HepG2 (cell line): Measurements from ENCODE around the gene C19orf85. TPM values are rescaled to one million over a fixed set of nuclear protein-coding genes. Genes with fewer than 3 reads are reported as not detected.

ENCODE experiments used
- ATAC-seq: fragments of 200-7000 bp; cut with Tn5 transposase; 3 replicates; pipeline ENCODE4 v1.9.1; 2020; ENCODE audit warnings: mild to moderate bottlenecking, moderate library complexity
- BruUV-seq: library from RNA; stranded (reverse); fragments of 400-500 nt; replicated peaks from 2 replicates; lab custom pipeline; 2021; lab: Mats Ljungman, UMichigan
- CTCF ChIA-PET: fragments of 300-600 bp; formaldehyde crosslinking; extraction: SDS; loops from one replicate; lab custom pipeline; 2021; ENCODE audit warnings: low total read pairs, inconsistent platforms, low intra/inter-chr PET ratio; lab: Yijun Ruan, JAX
- POLR2A ChIA-PET: fragments of 350-600 bp; sonication (Branson Sonifier 250); formaldehyde crosslinking; loops from one replicate; lab custom pipeline; 2020; ENCODE audit warnings: antibody characterized with exemption, inconsistent platforms; lab: Yijun Ruan, JAX
- DNase-seq: peaks from one replicate; pipeline ENCODE4 v3.0.0-alpha.2; 2015; ENCODE audit warnings: low spot score
- FAIRE-seq: peaks from 3 replicates; lab custom pipeline; 2011; peaks lifted over from hg19 to GRCh38; lab: Jason Lieb, UNC
- H2AFZ ChIP-seq: one replicate; pipeline ENCODE4 v1.6.1; 2011; ENCODE audit warnings: low read length, inconsistent platforms
- H3K27ac ChIP-seq: fragments of 300-600 bp; 3 replicates; pipeline ENCODE4 v1.8.0; 2011; ENCODE audit warnings: mixed run types, mild to moderate bottlenecking, mixed read lengths, low read length, inconsistent platforms; ENCODE audit not compliant: insufficient read depth; ENCODE audit errors: extremely low read length
- H3K27me3 ChIP-seq, 2 experiments: fragments of 200-600 bp in 1 of 2; 2 replicates in 1 of 2; 3 replicates in 1 of 2; pipeline versions ENCODE4 v1.6.0 to v1.8.0; 2011; ENCODE audit warnings: low read length in 2 of 2, mild to moderate bottlenecking in 2 of 2, moderate library complexity in 2 of 2, inconsistent platforms in 1 of 2; ENCODE audit not compliant: insufficient read depth in 2 of 2, control insufficient read depth in 1 of 2
- H3K36me3 ChIP-seq, 2 experiments: fragments of 200-600 bp in 1 of 2; replicated peaks in 1 of 2; 2 replicates in 1 of 2; 3 replicates in 1 of 2; pipeline versions ENCODE4 v1.5.1 to v1.8.0; 2011; ENCODE audit warnings: low read length in 2 of 2, inconsistent platforms in 1 of 2; ENCODE audit not compliant: insufficient read depth in 2 of 2, control insufficient read depth in 1 of 2
- H3K4me1 ChIP-seq: 2 replicates; pipeline ENCODE4 v1.5.1; 2012; ENCODE audit warnings: low read length, inconsistent platforms; ENCODE audit not compliant: insufficient read depth
- H3K4me2 ChIP-seq: 2 replicates; pipeline ENCODE4 v1.6.0; 2011; ENCODE audit warnings: low read depth, low read length, inconsistent platforms
- H3K4me3 ChIP-seq, 3 experiments: fragments of 200-600 bp in 1 of 3; sonication (generic), shearing (Covaris generic) in 1 of 3; replicated peaks in 1 of 3; 2 replicates each; pipeline ENCODE4 v1.5.1; 2011 to 2016; ENCODE audit warnings: low read length in 3 of 3, inconsistent platforms in 2 of 3, low read depth in 2 of 3, mild to moderate bottlenecking in 2 of 3, control low read depth in 1 of 3, mixed read lengths in 1 of 3; ENCODE audit not compliant: insufficient read depth in 1 of 3
- H3K79me2 ChIP-seq: one replicate; pipeline ENCODE4 v1.6.1; 2011; ENCODE audit warnings: low read length, inconsistent platforms; ENCODE audit not compliant: insufficient read depth
- H3K9ac ChIP-seq: 2 replicates; pipeline ENCODE4 v1.6.0; 2011; ENCODE audit warnings: mild to moderate bottlenecking, low read depth, low read length, inconsistent platforms; ENCODE audit not compliant: insufficient read depth
- H3K9me3 ChIP-seq: 2 replicates; pipeline ENCODE4 v1.5.1; 2012; ENCODE audit warnings: mild to moderate bottlenecking, low read length
- H4K20me1 ChIP-seq: 2 replicates; pipeline ENCODE4 v1.6.0; 2011; ENCODE audit warnings: inconsistent platforms, mild to moderate bottlenecking, low read length, moderate library complexity; ENCODE audit not compliant: insufficient read depth
- AKAP8 ChIP-seq: sonication (generic); formaldehyde crosslinking; IDR thresholded peaks from 2 replicates; pipeline ENCODE4 v1.5.1; 2020; ENCODE audit warnings: mild to moderate bottlenecking, missing genetic modification reagents
- DRAP1 ChIP-seq: IDR thresholded peaks from 2 replicates; pipeline ENCODE4 v1.6.1; 2016; ENCODE audit warnings: missing genetic modification reagents, missing compliant biosample characterization
- MED8 ChIP-seq: sonication (generic); formaldehyde crosslinking; IDR thresholded peaks from 2 replicates; pipeline ENCODE4 v1.8.1; 2023; ENCODE audit warnings: mild to moderate bottlenecking, missing genetic modification reagents; ENCODE audit not compliant: insufficient replicate concordance
- ZNF121 ChIP-seq: sonication (generic); formaldehyde crosslinking; IDR thresholded peaks from 2 replicates; pipeline ENCODE4 v1.5.0; 2020; ENCODE audit warnings: mild to moderate bottlenecking, missing genetic modification reagents
- ZNF558 ChIP-seq: sonication (generic); formaldehyde crosslinking; IDR thresholded peaks from 2 replicates; pipeline ENCODE4 v1.9.0; 2022; ENCODE audit warnings: mild to moderate bottlenecking, missing genetic modification reagents, borderline replicate concordance
- ZNF678 ChIP-seq: sonication (generic); formaldehyde crosslinking; IDR thresholded peaks from 2 replicates; pipeline ENCODE4 v1.4.0; 2020; ENCODE audit warnings: mild to moderate bottlenecking, missing genetic modification reagents
- WGBS: methylation state at CpG from one replicate; pipeline ENCODE4 v1.1.6; 2017; ENCODE audit warnings: low lambda C conversion rate; 5-methylcytosine and 5-hydroxymethylcytosine counted together
- in situ Hi-C: cut with HindIII; loops from 2 replicates; pipeline ENCODE4 v1.10.0; 2017; ENCODE audit warnings: low pct_unique_long_range_greater_than_20kb; ENCODE audit not compliant: extremely low pct_ligation_motif_present
- intact Hi-C: fragments of 100-400 bp; cut with micrococcal nuclease; formaldehyde crosslinking; loops from one replicate; pipeline ENCODE4 v1.10.0; 2022; ENCODE audit not compliant: unreplicated experiment
- polyA plus RNA-seq, 8 experiments: library from polyadenylated mRNA; depleted of rRNA in 3 of 8; stranded (reverse) in 7 of 8; unstranded in 1 of 8; fragments of >200 nt; fragmentation: Illumina TruSeq in 4 of 8; extraction: Trizol in 4 of 8; gene quantifications; 2 replicates each; pipeline versions ENCODE4 v1.2.1 to v1.2.3, GENCODE V29; 2011 to 2016; ENCODE audit warnings: low read depth in 4 of 8, missing spikeins in 1 of 8, mixed read lengths in 1 of 8; ENCODE audit not compliant: insufficient read depth in 1 of 8
- total RNA-seq, 5 experiments: library from RNA; depleted of rRNA; stranded (reverse); fragments of >200 nt; fragmentation: Illumina TruSeq; extraction: Trizol; gene quantifications; 2 replicates each; pipeline ENCODE4 v1.2.3, GENCODE V29; 2016; ENCODE audit warnings: low read depth in 1 of 5
- TF ChIP-seq, protein P1 (sequence below): sonication (generic); formaldehyde crosslinking; conservative IDR thresholded peaks from 2 replicates; pipeline ENCODE4 v1.4.0; 2020; ENCODE audit warnings: missing genetic modification reagents

The C19orf85 gene
- total and polyA plus RNA-seq, 2 of the 13 experiments (the other 11 are each of a cell fraction or from before 2014, with no cell fraction given): not detected

- no peak for TF ChIP-seq DRAP1 (CRISPR knock-in tag)
- peak; percentile 58 for TF ChIP-seq ZNF121
- in situ Hi-C loops: no loop called here
- CTCF ChIA-PET: no interaction called here
These were observed 10.0 kb upstream of the C19orf85 start for GRCh38 chr19:55474269-55475265.

DNA sequence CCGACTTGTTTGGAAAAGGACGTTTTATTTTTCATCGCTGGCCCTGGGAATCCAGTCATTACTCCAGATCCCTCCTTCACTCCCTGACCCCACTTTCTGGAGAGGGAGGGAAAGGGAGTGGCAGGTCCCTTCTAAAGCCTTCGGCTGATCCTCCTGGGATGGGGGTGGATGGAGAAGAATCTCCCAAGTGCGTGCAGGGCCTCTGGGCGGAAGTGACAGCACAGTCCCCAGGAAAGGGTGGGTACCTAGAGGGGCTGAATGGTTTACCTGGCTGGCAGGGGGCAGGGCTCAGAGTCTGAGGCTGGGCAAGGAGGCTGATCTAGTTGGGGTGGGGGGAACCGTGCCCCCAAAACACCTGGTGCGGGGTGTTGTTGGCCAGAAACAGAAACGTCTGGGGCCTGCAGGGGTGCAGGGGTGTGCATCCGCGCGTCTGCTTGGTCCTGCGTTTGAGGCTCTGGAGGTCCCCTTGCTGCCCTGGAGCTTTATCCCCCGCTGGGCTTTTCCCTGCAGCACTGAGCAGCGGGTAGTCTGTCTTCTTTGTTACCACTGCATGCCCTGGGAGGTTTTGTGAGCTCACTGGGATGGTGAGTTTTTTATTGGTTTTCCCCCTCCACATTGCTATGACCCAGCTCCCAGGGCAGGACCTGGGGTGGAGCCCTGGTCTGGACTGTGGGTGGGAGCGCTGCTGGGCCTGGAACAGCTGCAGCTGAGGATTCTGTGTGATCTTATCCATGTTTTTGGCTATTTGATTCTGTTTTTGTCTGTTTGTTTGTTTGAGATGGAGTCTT lies 8.9 kb upstream of the C19orf85 start:
- DNase-seq: no peak
- H3K27ac ChIP-seq: no peak overlapping the region
- 85% methylated on average over 15 of the region's 16 CpGs for WGBS
- H2AFZ ChIP-seq: no peak overlapping the region
- H3K9me3 ChIP-seq: no peaks in the 10 kb centered on the region
- BruUV-seq: no TSS peak
- no peak for ATAC-seq
- peaks cover 51% of the 10 kb centered on the region for H3K4me1 ChIP-seq
- no peaks in the 10 kb centered on the region for H4K20me1 ChIP-seq
- no peak overlapping the region for H3K9ac ChIP-seq
- H3K36me3 ChIP-seq: no peaks in the 10 kb centered on the region
- H3K27me3 ChIP-seq: no peaks in the 10 kb centered on the region; a peak in 1 of 5 replicates
- CTCF ChIA-PET: no interaction called here
- no peak overlapping the region for H3K4me2 ChIP-seq
- POLR2A ChIA-PET: interaction anchor here (0.9 to 1.4 kb wide), 3 partner anchors 11 to 151 kb away, joined by 3 to 4 read pairs (median 3); partner anchors contain the start of genes ISOC2, NAT14 and ZNF784
- peaks cover 7% of the 10 kb centered on the region for H3K79me2 ChIP-seq
- no peak overlapping the region for H3K4me3 ChIP-seq
- in situ Hi-C loops (no loop called here), intact Hi-C loops (no loop called here)
- FAIRE-seq: no peak
- no peak for TF ChIP-seq ZNF558 (CRISPR knock-in tag)
- no peak for TF ChIP-seq AKAP8 (CRISPR knock-in tag)
- no peak for TF ChIP-seq MED8 (CRISPR knock-in tag)
- TF ChIP-seq, protein P1, sequence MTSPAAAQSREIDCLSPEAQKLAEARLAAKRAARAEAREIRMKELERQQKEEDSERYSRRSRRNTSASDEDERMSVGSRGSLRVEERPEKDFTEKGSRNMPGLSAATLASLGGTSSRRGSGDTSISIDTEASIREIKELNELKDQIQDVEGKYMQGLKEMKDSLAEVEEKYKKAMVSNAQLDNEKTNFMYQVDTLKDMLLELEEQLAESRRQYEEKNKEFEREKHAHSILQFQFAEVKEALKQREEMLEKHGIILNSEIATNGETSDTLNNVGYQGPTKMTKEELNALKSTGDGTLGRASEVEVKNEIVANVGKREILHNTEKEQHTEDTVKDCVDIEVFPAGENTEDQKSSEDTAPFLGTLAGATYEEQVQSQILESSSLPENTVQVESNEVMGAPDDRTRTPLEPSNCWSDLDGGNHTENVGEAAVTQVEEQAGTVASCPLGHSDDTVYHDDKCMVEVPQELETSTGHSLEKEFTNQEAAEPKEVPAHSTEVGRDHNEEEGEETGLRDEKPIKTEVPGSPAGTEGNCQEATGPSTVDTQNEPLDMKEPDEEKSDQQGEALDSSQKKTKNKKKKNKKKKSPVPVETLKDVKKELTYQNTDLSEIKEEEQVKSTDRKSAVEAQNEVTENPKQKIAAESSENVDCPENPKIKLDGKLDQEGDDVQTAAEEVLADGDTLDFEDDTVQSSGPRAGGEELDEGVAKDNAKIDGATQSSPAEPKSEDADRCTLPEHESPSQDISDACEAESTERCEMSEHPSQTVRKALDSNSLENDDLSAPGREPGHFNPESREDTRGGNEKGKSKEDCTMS (CRISPR knock-in tag): no peak
- TF ChIP-seq ZNF678 (CRISPR knock-in tag): no peak

More at GRCh38 chr19:55474269-55475265, 10.0 kb upstream of the C19orf85 start:
- WGBS: 88% methylated on average over 9 of the region's 19 CpGs
- peaks cover 11% of the 10 kb centered on the region for H3K79me2 ChIP-seq
- H3K36me3 ChIP-seq: no peaks in the 10 kb centered on the region
- H3K4me3 ChIP-seq: no peak overlapping the region
- no peak for FAIRE-seq
- no peaks in the 10 kb centered on the region for H4K20me1 ChIP-seq
- H3K4me1 ChIP-seq: peaks cover 53% of the 10 kb centered on the region
- no TSS peak for BruUV-seq
- intact Hi-C loops: no loop called here
- POLR2A ChIA-PET: interaction anchor here (0.7 to 2.9 kb wide), 3 partner anchors 13 to 135 kb away, joined by 3 to 10 read pairs (median 5); partner anchors contain the start of gene ISOC2
- no peak overlapping the region for H3K27ac ChIP-seq
- H3K27me3 ChIP-seq: no peaks in the 10 kb centered on the region; a peak in 1 of 5 replicates
- no peaks in the 10 kb centered on the region for H3K9me3 ChIP-seq
- H3K9ac ChIP-seq: no peak overlapping the region
- DNase-seq: no peak
- no peak overlapping the region for H3K4me2 ChIP-seq
- H2AFZ ChIP-seq: no peak overlapping the region
- ATAC-seq: no peak
